GM23338 (cell line): ENCODE results near the gene CCDC57.

Experiments used
- CREB1 ChIP-seq: fragments of 250-450 bp; sonication (Bioruptor Pico); IDR thresholded peaks from 2 replicates; pipeline ENCODE4 v1.5.0; 2020; ENCODE audit warnings: low read depth, mild to moderate bottlenecking, moderate library complexity
- CTCF ChIP-seq, 2 experiments: fragments of 200-600 bp in 1 of 2; sonication (generic) in 1 of 2; conservative IDR thresholded peaks; 2 replicates each; pipeline versions ENCODE4 v1.5.1 to v1.6.1; 2016 to 2017; ENCODE audit warnings: antibody characterized with exemption in 2 of 2, low read depth in 2 of 2, mild to moderate bottlenecking in 2 of 2, moderate library complexity in 1 of 2
- ETS1 ChIP-seq: IDR thresholded peaks from 2 replicates; pipeline ENCODE4 v1.6.1; 2016; ENCODE audit warnings: antibody characterized with exemption
- EZH2 ChIP-seq: fragments of 200-600 bp; sonication (generic); IDR thresholded peaks from one replicate; pipeline ENCODE4 v1.8.0; 2017; ENCODE audit warnings: antibody characterized with exemption, mild to moderate bottlenecking, low read depth; ENCODE audit not compliant: unreplicated experiment
- EZH2phosphoT487 ChIP-seq: fragments of 200-600 bp; sonication (generic); IDR thresholded peaks from one replicate; pipeline ENCODE4 v1.8.1; 2018; ENCODE audit warnings: antibody characterized with exemption; ENCODE audit not compliant: unreplicated experiment
- JUNB ChIP-seq: IDR thresholded peaks from one replicate; pipeline ENCODE4 v1.6.1; 2016; ENCODE audit warnings: antibody characterized with exemption; ENCODE audit not compliant: unreplicated experiment
- NANOG ChIP-seq: IDR thresholded peaks from 2 replicates; pipeline ENCODE4 v1.6.1; 2016; ENCODE audit warnings: antibody characterized with exemption, borderline replicate concordance
- POLR2AphosphoS5 ChIP-seq: IDR thresholded peaks from 2 replicates; pipeline ENCODE4 v1.6.1; 2016; ENCODE audit warnings: antibody characterized with exemption, low read depth
- REST ChIP-seq: IDR thresholded peaks from one replicate; pipeline ENCODE4 v1.6.1; 2018; ENCODE audit warnings: antibody characterized with exemption; ENCODE audit not compliant: unreplicated experiment
- ZNF114 ChIP-seq: fragments of 250-450 bp; sonication (Bioruptor Pico); IDR thresholded peaks from 2 replicates; pipeline ENCODE4 v1.5.0; 2020; ENCODE audit warnings: mild to moderate bottlenecking, moderate library complexity

GRCh38 chr17:82235775-82236141 is 23.1 kb upstream of the CCDC57 start:
- TF ChIP-seq POLR2AphosphoS5 (no peak), CTCF (conservative IDR thresholded peaks at IDR 0.05; ENCODE audit: low read depth in 2 of 2) (no peak), REST (no peak), EZH2 (no peak), CREB1 (CRISPR knock-in tag) (no peak), ETS1 (no peak), EZH2phosphoT487 (no peak), ZNF114 (CRISPR knock-in tag) (no peak), NANOG (no peak), JUNB (no peak)
